H1 (cell line): ENCODE data around the gene MED16. TPM values are rescaled to one million over a fixed set of nuclear protein-coding genes. Genes with fewer than 3 reads are reported as not detected.
A peak's percentile ranks its signal among the peaks of the same experiment; 100 is the strongest.

Experiments
- CHD1 ChIP-seq: IDR thresholded peaks from 2 replicates; pipeline ENCODE4 v1.6.1; 2012; ENCODE audit warnings: low read depth, low read length, improper control_type of control experiment
- EP300 ChIP-seq, 2 experiments: IDR thresholded peaks; 1 replicate in 1 of 2; 2 replicates in 1 of 2; pipeline ENCODE4 v1.6.1; 2011 to 2012; ENCODE audit warnings: low read depth in 2 of 2, low read length in 2 of 2, mild to moderate bottlenecking in 2 of 2, borderline replicate concordance in 1 of 2, inconsistent platforms in 1 of 2, moderate library complexity in 1 of 2
- HDAC2 ChIP-seq, 2 experiments: fragments of 300-600 bp in 1 of 2; sonication (generic) in 1 of 2; IDR thresholded peaks; 2 replicates each; pipeline ENCODE4 v1.6.1; 2011 to 2012; ENCODE audit warnings: low read depth in 2 of 2, low read length in 2 of 2, mild to moderate bottlenecking in 2 of 2, moderate library complexity in 2 of 2, borderline replicate concordance in 1 of 2, inconsistent platforms in 1 of 2
- NANOG ChIP-seq: IDR thresholded peaks from 2 replicates; pipeline ENCODE4 v1.6.1; 2011; ENCODE audit warnings: low read length, low read depth, mild to moderate bottlenecking, inconsistent platforms; ENCODE audit not compliant: insufficient read depth, poor library complexity, severe bottlenecking
- POLR2A ChIP-seq, 2 experiments: IDR thresholded peaks; 1 replicate in 1 of 2; 2 replicates in 1 of 2; pipeline ENCODE4 v1.6.1; 2011; ENCODE audit warnings: low read depth in 2 of 2, low read length in 2 of 2, mild to moderate bottlenecking in 2 of 2; ENCODE audit errors: control extremely low read depth in 1 of 2
- TBP ChIP-seq: IDR thresholded peaks from 2 replicates; pipeline ENCODE4 v1.6.1; 2011; ENCODE audit warnings: low read depth, low read length, improper control_type of control experiment
- ZNF274 ChIP-seq: IDR thresholded peaks from 2 replicates; pipeline ENCODE4 v1.7.0; 2012; ENCODE audit warnings: low read length, borderline replicate concordance; ENCODE audit errors: extremely low read depth
- polyA plus RNA-seq, 7 experiments: library from polyadenylated mRNA; depleted of rRNA in 3 of 7; stranded (reverse) in 5 of 7; unstranded in 2 of 7; fragments of >200 nt in 5 of 7; fragments of 200-250 nt in 2 of 7; gene quantifications; 1 replicate in 5 of 7; 2 replicates in 1 of 7; 4 replicates in 1 of 7; pipeline versions ENCODE4 v1.2.1 to v1.2.3, GENCODE V29; 2011 to 2013; ENCODE audit warnings: missing spikeins in 2 of 7, mixed read lengths in 2 of 7
- total RNA-seq: library from RNA; stranded (reverse); fragmentation: NEBNext Ultra II Directional; extraction: Animal tissue kit (Norgen Biotek cat#: 25700); gene quantifications from 2 replicates; pipeline ENCODE4 v1.2.1, GENCODE V29; 2021
- TF ChIP-seq, protein P1 (sequence below): fragments of 300-600 bp; sonication (generic); IDR thresholded peaks from 2 replicates; pipeline ENCODE4 v1.7.1; 2012; ENCODE audit warnings: low read length, moderate library complexity, mild to moderate bottlenecking, inconsistent platforms; ENCODE audit not compliant: insufficient replicate concordance
- TF ChIP-seq, protein P2 (sequence below): IDR thresholded peaks from 2 replicates; pipeline ENCODE4 v1.6.1; 2012; ENCODE audit warnings: inconsistent platforms

Gene MED16
- total and polyA plus RNA-seq, 2 of the 8 experiments (the other 6 are each of a cell fraction or from before 2014, with no cell fraction given), result 51.0 to 67.2 TPM

DNA sequence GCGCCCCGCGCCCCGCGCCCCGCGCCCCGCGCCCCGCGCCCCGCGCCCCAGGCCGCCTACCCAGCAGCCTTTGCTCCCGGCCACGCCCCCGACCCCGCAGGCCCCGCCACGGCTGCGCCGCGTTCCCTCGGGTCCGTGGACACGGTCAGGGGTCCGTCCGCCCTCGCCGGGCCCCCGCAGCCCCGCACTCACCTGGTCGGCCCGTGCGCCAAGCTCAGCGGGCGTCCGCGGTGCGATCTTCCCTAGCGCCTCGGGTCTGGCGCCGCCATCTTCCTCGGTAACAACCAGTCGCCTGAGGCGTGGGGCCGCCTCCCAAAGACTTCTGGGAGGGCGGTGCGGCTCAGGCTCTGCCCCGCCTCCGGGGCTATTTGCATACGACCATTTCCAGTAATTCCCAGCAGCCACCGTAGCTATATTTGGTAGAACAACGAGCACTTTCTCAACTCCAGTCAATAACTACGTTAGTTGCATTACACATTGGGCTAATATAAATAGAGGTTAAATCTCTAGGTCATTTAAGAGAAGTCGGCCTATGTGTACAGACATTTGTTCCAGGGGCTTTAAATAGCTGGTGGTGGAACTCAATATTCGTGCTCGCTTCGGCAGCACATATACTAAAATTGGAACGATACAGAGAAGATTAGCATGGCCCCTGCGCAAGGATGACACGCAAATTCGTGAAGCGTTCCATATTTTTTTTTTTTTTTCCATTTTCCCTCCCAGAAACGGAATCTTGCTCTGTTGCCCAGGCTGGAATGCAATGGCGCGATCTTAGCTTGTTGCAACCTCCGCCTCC lies at the start of gene MED16, which contains the start of gene RNU6-9 (continued):
- TF ChIP-seq, protein P1, sequence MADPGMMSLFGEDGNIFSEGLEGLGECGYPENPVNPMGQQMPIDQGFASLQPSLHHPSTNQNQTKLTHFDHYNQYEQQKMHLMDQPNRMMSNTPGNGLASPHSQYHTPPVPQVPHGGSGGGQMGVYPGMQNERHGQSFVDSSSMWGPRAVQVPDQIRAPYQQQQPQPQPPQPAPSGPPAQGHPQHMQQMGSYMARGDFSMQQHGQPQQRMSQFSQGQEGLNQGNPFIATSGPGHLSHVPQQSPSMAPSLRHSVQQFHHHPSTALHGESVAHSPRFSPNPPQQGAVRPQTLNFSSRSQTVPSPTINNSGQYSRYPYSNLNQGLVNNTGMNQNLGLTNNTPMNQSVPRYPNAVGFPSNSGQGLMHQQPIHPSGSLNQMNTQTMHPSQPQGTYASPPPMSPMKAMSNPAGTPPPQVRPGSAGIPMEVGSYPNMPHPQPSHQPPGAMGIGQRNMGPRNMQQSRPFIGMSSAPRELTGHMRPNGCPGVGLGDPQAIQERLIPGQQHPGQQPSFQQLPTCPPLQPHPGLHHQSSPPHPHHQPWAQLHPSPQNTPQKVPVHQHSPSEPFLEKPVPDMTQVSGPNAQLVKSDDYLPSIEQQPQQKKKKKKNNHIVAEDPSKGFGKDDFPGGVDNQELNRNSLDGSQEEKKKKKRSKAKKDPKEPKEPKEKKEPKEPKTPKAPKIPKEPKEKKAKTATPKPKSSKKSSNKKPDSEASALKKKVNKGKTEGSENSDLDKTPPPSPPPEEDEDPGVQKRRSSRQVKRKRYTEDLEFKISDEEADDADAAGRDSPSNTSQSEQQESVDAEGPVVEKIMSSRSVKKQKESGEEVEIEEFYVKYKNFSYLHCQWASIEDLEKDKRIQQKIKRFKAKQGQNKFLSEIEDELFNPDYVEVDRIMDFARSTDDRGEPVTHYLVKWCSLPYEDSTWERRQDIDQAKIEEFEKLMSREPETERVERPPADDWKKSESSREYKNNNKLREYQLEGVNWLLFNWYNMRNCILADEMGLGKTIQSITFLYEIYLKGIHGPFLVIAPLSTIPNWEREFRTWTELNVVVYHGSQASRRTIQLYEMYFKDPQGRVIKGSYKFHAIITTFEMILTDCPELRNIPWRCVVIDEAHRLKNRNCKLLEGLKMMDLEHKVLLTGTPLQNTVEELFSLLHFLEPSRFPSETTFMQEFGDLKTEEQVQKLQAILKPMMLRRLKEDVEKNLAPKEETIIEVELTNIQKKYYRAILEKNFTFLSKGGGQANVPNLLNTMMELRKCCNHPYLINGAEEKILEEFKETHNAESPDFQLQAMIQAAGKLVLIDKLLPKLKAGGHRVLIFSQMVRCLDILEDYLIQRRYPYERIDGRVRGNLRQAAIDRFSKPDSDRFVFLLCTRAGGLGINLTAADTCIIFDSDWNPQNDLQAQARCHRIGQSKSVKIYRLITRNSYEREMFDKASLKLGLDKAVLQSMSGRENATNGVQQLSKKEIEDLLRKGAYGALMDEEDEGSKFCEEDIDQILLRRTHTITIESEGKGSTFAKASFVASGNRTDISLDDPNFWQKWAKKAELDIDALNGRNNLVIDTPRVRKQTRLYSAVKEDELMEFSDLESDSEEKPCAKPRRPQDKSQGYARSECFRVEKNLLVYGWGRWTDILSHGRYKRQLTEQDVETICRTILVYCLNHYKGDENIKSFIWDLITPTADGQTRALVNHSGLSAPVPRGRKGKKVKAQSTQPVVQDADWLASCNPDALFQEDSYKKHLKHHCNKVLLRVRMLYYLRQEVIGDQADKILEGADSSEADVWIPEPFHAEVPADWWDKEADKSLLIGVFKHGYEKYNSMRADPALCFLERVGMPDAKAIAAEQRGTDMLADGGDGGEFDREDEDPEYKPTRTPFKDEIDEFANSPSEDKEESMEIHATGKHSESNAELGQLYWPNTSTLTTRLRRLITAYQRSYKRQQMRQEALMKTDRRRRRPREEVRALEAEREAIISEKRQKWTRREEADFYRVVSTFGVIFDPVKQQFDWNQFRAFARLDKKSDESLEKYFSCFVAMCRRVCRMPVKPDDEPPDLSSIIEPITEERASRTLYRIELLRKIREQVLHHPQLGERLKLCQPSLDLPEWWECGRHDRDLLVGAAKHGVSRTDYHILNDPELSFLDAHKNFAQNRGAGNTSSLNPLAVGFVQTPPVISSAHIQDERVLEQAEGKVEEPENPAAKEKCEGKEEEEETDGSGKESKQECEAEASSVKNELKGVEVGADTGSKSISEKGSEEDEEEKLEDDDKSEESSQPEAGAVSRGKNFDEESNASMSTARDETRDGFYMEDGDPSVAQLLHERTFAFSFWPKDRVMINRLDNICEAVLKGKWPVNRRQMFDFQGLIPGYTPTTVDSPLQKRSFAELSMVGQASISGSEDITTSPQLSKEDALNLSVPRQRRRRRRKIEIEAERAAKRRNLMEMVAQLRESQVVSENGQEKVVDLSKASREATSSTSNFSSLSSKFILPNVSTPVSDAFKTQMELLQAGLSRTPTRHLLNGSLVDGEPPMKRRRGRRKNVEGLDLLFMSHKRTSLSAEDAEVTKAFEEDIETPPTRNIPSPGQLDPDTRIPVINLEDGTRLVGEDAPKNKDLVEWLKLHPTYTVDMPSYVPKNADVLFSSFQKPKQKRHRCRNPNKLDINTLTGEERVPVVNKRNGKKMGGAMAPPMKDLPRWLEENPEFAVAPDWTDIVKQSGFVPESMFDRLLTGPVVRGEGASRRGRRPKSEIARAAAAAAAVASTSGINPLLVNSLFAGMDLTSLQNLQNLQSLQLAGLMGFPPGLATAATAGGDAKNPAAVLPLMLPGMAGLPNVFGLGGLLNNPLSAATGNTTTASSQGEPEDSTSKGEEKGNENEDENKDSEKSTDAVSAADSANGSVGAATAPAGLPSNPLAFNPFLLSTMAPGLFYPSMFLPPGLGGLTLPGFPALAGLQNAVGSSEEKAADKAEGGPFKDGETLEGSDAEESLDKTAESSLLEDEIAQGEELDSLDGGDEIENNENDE, result no peak
- no peak for TF ChIP-seq EP300 (IDR thresholded peaks at IDR 0.05; ENCODE audit: borderline replicate concordance in 1 of 2, low read depth in 2 of 2, low read length in 2 of 2)
- peak; percentile 98 for TF ChIP-seq TBP
- no peak for TF ChIP-seq HDAC2 (IDR thresholded peaks at IDR 0.05; ENCODE audit: borderline replicate concordance in 1 of 2, low read depth in 2 of 2, low read length in 2 of 2)
- TF ChIP-seq ZNF274, result no peak
- TF ChIP-seq NANOG, result no peak
- peak in 1 of 2 experiments; percentile 85; a peak in 2 of 3 replicates for TF ChIP-seq POLR2A (IDR thresholded peaks at IDR 0.05; ENCODE audit: control extremely low read depth in 1 of 2, low read depth in 2 of 2, low read length in 2 of 2)
- TF ChIP-seq, protein P2, sequence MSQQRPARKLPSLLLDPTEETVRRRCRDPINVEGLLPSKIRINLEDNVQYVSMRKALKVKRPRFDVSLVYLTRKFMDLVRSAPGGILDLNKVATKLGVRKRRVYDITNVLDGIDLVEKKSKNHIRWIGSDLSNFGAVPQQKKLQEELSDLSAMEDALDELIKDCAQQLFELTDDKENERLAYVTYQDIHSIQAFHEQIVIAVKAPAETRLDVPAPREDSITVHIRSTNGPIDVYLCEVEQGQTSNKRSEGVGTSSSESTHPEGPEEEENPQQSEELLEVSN, result no peak
- no peak for TF ChIP-seq CHD1
